CD4-positive, alpha-beta T cell treated with Interleukin-21 for 1 hour (primary cell): ENCODE results near the gene JHY.
A peak's percentile ranks its signal among the peaks of the same experiment; 100 is the strongest.
"Not testable (repeated sequence)": the region's sequence is repeated elsewhere in the genome, so short reads cannot be mapped to it uniquely, and the experiment has no call there.

Experiments used
- DNase-seq: peaks from one replicate; pipeline ENCODE4 v3.0.0-alpha.2; 2020

JHY gene

DNA sequence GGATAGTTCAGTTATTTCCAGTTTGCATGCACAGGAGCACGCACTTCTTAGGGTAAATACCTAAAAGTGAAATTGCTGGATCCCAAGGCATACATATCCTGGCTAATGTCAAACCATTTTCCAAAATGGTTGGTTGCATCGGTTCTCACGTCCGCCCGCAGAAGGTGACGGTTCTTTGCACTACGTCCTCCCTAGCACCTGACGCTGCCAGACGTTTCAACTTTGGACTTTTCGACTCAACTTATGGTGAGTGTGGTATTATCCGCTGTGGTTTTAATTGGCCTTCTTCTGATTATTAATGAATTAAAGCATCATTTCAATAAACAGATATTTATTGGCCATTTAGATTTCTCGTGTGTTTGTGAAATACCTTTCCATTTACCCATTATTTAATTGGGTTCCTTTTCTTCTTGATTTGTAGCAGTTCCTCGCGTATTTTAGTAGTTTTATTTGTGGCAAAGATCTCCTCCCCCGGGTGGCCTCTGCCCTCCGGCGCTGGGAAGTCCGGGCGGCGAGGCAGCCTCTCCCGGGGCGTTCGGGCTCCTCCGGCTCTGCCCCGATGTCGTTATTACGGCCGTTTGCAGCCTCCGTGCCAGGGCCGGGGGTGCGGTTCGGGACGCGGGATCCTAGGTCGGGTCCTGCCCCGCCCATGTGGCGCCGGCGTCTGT is at the start of gene JHY:
JHY (plus strand) TSS at position 571 of the 668 bp plus-strand sequence. CDS start 3,091 bp downstream, outside the sequence.
- DNase-seq: no peak

DNA sequence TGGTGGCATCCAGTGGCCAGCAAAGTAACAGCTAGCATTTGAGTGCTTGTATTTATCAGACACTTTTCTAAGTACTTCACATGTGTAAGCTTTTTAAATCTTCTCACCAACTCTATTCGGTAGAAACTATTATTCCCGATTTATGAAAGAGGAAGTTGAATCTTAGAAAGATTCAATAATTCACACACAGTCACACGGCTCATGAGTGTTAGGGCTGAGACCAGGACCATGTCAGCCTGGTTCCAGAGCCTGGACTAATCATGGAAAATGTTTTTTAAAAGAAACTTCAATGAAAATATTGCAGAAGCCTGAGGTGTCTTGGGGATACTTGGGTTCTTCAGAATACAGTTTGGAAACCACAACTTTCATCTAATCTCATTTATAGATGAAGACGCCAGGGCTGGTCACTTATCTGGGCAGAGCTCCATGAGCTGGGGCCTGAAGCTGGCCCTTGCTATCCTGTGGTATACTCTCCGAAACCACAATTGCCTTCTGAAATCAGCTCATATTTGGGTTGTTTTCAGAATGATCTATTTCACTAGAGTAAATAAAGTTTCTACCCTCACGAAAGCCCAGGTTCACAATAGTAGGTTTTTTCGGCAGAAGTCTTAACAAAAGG is 48.6 kb upstream of the JHY start:
- DNase-seq: no peak

DNA sequence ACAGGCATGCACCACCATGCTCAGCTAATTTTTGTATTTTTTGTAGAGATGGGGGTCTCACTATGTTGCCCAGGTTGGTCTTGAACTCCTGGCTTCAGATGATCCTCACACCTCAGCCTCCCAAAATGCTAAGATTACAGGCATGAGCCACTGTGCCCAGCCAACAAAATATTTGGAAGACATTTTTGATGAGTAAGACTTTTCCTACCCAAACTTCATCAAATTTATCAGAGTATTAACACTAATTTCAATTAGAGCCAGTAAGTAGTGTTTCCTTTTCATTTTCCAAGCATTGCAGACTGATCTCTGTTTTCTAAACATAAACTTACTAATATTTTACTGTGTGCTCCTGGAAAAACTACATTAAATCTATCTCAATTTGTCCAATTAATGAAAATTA is 45.6 kb upstream of the JHY start:
- no peak for DNase-seq

DNA sequence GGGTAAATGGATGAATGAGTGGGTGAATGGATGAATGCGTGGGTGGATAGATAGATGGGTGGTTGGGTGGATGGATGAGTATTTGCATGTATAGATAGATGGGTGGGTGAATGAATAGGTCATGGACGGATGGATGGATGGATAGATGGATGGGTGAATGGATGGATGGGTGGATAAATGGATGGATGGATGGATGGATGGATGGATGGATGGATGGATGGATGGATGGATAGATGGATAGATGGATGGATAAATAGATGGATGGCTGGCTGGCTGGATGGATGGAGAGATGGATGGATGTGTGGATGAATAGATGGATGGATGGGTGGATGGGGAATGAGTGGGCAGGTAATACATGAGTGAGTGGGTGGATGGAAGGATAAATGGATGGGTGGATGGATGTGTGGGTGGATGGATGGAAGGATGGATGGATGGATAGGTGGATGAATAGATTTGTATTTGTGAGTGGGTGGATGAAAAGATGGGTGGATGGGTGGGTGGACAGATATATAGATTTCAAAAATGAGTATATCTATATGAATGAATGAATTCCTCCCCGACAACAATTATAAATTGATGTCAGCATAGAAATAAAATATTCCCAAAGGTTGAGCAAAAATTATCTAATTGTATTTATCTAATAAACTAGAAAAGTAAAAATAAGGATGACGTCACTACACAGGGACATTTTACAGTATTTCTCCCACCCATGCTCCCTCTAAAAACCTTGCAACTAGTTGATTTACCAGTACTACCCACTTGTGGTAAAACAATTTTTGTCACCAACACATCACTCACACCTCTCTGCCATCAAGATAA is 44.8 kb upstream of the JHY start:
- DNase-seq: no peak

DNA sequence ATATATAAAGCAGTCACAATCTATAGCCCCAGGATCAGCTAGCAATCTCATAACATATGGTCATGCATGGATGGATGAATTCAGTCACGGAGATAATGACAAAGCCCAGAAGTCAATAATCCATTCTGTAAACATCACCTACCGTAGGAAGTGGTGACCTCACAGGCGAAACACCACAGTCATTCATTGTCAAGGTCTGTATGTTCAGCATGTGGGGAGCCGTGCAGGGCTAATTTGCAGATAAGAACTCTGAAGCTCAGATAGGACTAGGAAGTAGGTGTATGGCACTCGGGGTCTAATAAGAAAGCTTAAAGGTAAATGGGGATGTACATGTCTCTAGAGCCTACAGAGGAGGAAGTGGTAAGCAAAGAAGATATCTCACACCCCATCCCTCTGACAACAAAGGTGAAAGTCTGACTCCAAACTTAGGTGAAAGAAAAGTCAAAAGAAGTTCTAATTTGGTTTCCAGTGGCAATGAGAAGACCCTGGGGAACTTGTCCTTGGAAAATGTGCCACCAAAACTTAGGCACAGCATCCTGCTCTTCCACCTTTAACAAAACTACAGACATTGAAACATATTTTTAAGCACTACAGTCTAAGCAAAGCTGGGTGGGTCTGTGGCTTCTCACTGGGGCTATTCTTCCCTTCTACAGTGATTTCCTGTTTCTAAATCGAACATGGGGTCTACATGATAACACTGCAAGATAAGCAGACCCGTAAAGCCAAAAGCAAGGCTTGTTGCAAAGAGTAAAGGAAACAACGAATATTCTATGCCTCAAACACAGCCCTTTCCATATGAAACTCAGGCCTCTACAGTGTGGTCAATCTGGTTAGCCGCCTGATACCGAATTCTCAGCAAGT is 39.0 kb upstream of the JHY start:
- peak; percentile 72 for DNase-seq

DNA sequence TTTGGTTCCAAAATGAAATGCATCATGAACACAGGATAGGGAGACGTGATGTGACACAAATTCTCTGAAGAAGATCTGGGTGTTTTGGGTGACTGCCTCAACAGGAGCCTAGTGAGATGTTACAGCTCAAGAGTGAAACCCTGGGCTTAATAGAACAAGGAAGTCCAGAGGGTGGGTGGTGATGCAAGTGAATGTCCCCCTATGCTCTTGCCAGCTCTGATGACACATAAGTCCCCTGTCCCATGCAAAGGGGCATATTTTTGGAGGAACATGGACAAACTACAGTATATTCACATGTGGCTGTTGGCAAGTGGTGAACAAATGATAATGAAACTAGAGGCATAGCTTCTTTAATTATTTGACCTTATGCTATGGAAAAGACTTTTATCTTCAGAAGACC is 35.1 kb upstream of the JHY start:
- DNase-seq: no peak

DNA sequence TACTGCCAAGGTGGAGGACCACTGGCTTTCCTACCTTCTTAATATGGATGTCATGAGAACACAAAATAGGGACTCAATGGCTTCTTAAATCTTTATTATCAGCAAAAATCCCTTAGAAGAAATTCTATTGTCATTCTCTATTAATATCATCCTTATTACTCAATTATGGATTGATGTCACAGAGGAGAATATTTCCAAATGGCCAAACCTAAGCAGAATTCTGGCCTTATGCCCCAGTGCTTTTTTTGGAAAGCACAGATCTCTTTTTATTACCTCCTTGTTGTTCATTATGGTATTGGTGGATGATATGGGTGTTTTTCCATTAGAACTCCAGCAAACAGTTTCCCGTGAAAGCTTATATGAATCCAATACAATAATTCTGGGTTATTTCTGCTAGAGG is 34.4 kb upstream of the JHY start:
- DNase-seq: no peak

DNA sequence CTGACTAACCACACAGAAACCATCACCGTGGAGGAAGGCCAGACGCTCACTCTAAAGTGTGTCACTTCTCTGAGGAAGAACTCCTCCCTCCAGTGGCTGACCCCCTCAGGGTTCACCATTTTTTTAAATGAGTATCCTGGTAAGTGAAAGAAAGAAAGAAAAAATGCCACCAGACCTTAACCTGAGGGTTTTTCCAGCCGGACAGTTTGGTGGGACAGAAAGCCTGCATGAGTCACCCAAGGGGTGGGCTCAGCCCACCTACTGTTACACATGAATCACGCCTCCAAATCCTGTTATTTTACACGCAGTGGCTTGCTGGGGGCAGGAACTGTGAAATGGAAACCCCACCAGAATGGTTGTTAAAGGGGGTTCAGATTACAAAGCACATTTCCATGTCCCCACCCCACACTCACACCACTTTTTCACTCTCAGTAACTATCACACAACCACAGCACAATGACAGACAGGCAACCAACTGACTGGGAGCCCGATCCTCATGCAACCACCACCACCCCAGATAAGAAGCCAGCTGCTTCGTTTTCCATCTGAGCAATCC is 32.4 kb upstream of the JHY start:
- DNase-seq: peak; percentile 72

DNA sequence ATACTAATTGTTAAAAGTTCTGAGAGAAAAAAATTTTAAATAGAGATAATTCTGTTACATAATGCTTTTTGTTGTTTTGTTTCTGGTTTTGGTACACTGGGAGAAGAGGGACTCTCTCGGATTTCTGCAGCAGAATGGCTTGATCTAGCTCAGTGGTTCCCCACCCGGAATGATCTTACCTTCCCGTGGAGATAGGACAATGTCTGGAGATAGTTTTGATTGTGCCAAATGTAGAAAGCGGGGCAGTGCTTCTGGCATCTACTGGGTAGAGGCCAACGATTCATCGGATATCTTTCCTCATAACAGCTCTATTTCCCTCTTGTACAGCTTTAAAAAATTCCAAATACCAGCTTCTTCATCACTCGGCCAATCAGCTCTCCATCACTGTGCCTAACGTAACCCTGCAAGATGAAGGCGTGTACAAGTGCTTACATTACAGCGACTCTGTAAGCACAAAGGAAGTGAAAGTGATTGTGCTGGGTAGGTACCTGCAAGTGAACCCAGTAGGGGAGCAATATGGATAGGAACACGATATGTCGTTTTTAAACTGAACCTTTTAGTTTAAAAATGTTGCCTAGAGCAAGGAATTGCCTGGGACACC is 31.1 kb upstream of the JHY start:
- peak; percentile 66 for DNase-seq

DNA sequence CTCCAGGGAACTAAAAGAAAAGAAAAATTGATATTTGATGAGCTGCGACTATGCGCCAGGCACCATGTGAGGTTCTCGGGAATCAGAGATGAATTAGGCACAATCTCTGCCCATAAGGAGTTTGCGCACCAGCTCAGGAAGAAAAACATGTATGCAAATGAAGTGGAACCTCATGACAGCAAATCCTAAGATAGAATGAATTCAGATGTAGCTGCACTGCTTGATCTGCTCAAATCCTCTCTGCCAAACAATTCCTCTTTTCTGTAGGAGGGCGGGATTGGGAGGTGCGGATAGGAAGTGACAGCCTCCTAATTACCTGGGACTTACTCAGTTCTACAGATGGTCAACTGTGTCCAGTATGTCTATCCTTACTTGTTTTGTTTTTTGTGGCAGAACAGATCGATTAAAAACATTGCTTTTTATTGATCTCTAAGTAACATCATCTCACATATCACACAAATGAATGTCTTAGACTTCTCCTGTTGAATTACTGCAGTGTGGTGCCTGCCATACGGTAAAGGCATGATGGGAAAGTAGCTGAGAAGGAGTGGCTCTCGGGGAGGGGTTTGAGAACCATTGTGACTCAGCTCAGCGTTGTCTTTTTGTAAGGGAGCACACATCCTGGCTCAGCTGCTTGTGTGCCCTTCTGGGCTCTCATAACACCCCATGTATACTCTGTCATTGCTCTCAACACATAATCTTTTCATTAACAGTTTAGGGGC is 30.3 kb upstream of the JHY start:
- peak; percentile 38 for DNase-seq

DNA sequence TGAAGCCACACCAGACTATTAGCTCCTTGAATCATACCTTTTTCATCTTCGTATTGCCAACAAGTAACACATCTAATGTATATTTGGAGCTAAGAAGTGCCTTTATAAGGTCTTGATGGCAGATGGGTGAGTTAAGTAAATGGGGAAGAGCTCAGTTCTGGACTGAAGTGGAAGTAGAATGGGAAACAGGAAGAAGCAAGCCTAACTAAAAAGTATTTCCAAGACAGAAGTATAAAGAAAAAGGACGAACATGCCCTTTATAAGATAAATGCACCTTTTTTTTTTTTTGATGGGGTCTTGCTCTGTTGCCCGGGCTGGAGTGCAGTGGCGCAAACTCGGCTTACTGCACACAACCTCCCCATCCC is 29.8 kb upstream of the JHY start:
- DNase-seq: no peak

DNA sequence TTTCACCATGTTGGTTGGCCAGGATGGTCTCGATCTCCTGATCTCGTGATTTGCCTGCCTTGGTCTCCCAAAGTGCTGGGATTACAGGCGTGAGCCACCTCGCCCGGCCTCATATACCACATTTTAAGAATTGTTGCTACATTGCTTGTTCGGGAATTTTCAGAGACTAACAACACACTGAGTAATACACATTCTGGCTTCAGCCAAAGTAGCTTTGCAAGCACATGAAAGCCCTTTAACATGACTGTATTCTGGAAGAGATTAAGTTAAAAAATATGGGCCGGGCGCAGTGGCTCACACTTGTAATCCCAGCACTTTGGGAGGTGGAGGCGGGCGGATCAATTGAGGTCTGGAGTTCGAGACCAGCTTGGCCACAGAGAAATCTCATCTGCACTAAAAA is 29.3 kb upstream of the JHY start:
- DNase-seq: no peak

DNA sequence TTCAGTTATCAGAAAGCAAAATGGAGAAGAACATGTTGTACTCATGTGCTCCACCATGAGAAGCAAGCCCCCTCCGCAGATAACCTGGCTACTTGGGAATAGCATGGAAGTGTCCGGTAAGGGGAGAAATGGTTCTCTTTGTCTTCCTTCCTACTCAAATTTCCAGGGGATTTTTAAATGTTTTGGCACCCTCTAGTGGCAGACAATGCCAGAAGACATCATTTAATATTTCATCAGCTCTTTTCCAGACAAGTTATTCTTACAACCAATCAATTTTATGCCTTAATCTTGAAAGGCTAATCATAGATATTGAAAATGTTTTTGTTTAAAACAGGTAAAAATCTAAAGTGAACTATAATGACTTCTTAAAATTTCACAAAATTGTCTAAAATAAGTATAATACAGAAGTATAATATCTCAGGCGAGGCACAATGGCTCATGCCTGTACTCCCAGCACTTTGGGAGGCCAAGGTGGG is 28.6 kb upstream of the JHY start:
- DNase-seq: peak; percentile 79

DNA sequence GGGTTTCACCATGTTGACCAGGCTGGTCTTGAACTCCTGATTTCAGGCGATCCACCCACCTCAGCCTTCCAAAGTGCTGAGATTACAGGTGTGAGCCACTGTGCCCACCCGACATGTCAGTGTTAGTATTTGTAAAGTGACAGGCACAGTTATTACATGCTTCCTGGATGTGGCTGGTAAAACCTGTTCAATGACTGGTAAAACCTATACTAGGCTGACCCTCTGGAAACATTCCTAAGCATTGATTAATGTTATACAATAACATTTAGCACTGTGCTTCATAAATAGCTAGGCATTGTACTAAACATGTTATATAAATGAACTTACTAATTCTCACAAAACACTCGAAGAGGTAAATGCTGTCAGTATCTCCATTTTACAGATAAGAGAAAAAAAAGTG is 20.9 kb upstream of the JHY start:
- DNase-seq: no peak

DNA sequence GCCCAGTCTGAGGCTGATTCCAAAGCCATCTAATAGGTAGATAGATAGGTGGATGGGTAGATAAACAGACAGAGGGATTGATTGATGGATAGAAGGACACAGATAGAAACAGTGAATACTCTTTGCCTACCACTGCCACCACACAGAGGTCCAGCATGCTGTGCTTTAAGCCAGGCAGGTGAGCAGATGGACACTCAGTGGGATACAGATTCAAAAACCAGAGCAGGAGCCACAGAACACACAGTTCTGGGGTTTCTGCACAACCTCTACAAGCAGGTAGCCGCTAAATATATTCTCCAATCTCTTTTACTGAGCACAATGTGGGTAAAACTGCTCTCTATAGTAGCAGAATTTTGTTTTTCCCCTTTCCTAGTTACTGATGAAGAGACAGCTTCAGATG is 20.5 kb upstream of the JHY start:
- no peak for DNase-seq

DNA sequence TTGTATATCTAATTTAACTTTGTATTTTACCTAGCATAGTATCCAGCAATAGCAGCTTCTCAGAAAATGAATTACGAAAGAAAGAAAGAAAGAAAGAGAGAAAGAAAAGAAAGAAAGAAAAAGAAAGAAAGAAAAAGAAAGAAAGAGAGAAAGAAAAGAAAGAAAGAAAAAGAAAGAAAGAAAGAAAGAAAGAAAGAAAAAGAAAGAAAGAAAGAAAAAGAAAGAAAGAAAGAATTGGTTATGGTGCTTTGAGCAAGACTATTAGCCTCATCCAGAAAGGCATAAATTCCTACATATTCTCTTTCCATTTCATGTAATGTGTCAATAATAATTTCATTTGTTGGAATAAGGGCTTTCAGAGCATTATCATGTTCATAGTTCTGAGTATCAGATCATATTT is 19.4 kb upstream of the JHY start:
- DNase-seq: not testable (repeated sequence)

DNA sequence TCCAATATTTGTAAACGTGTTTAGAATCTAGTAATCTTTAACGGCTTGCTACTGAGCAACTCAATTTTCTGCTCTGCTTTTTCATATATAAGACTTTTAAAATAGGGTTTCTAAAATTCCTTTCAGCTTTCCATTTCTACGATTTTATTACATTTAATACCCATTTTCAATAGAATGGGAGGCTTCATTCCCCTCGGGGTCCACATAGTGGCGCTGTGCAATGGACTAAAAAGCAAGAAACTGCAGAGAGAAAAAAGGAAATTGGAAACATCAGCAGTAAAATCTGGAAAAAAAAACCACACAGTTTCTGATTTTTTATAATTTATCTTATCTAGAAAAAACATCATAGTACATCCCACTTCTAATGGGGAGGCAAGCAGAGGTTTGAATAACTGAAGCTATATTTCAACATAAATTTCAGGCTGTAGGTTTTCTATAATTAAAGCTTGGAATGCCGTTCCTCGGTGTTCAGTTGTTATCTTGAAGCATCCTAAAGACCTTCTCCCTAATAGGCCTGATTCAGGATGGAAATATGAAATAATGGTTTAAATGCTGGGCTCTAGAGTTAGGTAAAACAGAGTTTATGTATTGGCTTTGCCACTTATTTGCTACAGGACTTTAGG is 18.7 kb upstream of the JHY start:
- peak; percentile 40 for DNase-seq

DNA sequence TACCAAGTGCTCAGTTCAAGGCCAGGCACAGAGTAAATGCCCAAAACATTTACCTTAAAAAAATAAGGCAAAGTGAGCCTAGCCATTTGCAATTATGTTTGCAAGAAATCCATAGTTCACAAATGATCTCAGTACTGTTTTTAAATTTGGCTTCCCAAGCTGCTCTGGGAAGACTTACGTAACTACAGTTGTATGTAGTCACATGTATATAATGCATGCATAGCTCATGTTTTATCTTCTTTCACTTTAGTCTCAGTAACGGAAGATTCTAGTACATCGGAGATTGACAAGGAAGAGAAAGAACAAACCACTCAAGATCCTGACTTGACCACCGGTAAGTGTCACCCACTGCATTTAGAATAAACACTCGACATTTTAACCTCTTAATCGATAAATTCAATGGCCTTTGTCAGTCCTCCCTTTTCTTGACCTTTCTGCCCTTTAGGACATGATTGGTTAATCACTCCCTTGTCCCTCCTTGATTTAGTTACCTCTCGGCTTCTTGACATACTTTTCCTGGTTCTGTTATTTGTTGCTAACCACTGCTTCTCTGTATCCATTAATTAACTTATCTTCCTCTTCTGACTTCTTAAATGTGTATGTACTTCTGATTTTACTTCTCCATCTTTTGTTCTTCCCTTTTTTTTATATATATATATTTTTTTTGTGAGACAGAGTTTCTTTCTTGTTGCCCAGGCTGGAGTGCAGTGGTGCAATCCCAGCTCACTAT is 18.0 kb upstream of the JHY start:
- no peak for DNase-seq

DNA sequence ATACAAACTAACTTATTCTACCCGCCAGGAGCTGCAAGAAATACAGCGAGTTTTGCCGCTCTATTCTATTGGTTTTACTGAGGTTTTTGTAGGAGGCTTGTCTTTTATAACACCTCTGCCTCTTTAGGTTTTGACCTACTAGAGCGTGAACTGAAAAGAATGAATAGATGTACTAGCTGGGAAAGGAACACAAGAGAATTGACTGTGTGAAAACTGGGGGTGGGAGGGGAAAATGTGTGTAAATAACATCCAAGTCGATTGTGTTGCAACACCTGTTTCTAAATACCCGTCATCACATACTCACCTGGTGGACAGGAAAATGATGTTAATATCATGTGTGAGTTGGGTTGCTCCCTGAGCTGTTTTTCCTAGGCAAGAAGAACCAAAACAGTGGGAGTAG is 12.9 kb upstream of the JHY start:
- DNase-seq: no peak

DNA sequence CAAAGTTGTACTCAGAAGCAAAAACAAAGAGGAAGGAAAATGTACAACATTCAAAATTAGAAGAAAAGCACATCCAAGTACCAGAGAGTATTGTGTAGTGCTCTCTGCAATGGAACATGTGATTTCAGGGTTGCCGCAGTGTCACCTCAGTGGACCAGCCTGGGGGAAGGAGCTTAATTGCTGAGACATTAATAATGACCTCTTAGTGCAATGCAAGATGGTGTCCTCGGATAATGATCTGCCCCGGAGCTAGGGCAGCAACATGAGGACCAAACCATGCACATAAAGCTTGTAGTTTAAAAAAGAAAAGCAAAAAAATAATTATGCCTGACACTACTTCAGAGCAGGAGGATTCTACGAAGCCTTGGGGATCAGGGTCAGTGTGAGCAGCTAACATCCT is 11.3 kb upstream of the JHY start:
- no peak for DNase-seq
